ENCODE measurements around the gene SLC36A4.
"Not testable (repeated sequence)": the region's sequence is repeated elsewhere in the genome, so short reads cannot be mapped to it uniquely, and the experiment has no call there.

The SLC36A4 gene

GRCh38 chr11:93123351-93123898, 74.4 kb downstream of the SLC36A4 start:
- in situ Hi-C loops (cut with HindIII; ENCODE audit: low sequenced_read_pairs): no loop called here

GRCh38 chr11:93122535-93123235, 75.1 kb downstream of the SLC36A4 start:
- in situ Hi-C loops (cut with HindIII; ENCODE audit: low sequenced_read_pairs): no loop called here

DNA sequence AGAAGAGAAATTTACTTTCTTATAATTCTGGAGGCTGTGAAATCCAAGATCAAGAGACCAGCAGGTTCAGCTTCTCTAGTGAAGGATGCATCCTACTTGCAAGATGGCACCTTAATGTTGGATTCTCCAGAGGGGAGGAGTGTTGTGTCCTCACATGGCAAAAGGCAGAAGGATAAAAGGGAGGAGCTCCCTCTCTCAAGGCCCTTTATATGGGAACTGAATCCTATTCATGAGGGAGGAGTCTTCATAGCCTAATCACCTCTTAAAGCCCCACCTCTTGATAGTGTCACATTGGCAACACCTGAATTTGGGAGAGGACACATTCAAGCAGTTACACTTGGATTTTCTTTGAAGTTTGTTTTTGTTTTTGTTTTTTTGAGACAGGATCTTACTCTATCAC, 79.5 kb downstream of the SLC36A4 start:
- in situ Hi-C loops (cut with HindIII; ENCODE audit: low sequenced_read_pairs): no loop called here

- in situ Hi-C loops (cut with HindIII; ENCODE audit: low sequenced_read_pairs): no loop called here
These were observed 80.2 kb downstream of the SLC36A4 start for GRCh38 chr11:93117565-93117964.

DNA sequence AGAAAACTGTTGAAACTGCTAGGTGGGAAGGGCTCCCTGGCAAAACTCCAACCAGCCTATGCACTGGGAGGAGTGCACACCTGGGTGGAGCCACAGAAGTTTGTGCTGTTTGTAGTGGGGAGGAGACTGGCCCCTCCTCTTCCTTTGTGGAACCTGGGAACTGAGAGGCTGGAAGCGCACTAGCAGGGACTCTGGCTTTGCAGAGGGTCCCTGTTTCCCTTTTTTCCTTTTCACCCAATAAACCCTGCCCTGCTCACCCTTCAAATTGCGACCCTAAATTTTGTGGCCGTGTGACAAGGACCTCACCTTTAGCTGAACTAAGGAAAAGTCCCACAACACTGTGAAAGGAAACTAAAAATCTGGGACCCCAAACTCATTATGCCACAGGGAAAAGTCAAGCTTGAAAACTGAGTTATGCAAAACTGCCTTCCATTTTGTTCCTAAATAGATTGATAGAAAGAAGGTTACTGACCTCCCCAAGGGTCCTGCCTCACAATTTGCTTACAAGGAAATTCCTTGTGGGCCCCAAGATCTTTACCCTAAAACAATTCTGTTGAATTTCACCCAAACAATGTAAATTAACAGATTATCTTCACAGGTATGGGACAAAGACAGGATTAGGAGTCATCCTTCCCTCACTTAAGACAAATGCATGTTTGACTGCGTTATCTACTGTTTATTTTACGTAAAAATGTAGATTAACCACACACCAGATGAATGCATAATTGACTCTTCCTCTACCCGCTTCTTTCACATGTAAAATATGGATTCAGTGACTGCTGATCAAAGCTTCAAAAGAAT, 81.0 kb downstream of the SLC36A4 start:
- in situ Hi-C loops (cut with HindIII; ENCODE audit: low sequenced_read_pairs): no loop called here

DNA sequence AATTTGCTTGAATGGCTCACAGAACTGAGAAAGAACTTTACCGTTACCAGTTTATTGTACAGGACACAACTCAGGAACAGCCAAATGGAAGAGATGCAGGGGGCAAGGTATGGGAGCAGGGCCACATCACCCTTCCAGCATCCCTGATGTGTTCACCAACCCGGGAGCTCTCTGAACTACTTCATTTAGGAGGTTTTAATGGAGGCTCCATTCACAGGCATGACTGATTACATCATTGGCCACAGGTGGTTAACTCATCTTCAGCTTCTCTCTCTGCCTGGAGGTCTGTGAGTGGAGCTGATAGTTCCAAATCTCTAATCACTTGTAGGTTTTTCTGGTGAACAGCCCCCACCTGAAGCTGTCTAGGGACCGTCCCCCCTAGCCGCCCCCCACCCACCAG, 83.5 kb downstream of the SLC36A4 start:
- in situ Hi-C loops (cut with HindIII; ENCODE audit: low sequenced_read_pairs): no loop called here

DNA sequence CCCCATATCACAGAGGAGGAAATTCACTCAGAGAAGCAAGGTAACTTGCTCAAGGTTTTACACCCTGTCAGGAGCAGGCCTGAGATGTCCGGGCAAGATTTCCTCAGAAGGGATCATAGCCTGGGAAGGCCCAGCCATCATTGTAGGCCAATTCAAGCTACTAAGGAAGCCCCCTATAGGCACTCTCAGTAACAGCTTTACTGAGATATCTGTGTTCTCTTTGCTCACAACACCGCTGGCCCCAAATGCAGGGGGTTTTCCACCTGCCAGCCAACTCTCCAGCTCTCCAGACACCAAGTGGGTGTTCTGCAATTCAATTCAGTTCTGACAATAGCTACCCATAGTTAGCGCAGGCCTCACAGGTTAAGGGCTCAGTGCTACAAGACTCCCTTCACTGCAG, 84.0 kb downstream of the SLC36A4 start:
- in situ Hi-C loops (cut with HindIII; ENCODE audit: low sequenced_read_pairs): no loop called here

DNA sequence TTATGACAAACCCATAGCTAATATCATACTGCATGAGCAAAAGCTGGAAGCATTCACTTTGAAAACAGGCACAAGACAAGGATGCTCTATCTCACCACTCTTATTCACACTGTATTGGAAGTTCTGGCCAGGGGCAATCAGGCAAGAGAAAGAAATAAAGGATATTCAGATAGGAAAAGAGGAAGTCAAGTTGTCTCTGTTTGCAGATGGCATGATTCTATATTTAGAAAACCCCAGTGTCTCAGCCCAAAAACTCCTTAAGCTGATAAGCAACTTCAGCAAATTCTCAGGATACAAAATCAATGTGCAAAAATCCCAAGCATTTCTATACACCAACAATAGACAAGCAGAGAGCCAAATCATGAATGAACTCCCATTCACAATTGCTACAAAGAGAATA, 86.6 kb downstream of the SLC36A4 start:
- in situ Hi-C loops (cut with HindIII; ENCODE audit: low sequenced_read_pairs): not testable (repeated sequence)

- in situ Hi-C loops (cut with HindIII; ENCODE audit: low sequenced_read_pairs): no loop called here
These were observed 97.6 kb downstream of the SLC36A4 start for GRCh38 chr11:93100211-93100610.

DNA sequence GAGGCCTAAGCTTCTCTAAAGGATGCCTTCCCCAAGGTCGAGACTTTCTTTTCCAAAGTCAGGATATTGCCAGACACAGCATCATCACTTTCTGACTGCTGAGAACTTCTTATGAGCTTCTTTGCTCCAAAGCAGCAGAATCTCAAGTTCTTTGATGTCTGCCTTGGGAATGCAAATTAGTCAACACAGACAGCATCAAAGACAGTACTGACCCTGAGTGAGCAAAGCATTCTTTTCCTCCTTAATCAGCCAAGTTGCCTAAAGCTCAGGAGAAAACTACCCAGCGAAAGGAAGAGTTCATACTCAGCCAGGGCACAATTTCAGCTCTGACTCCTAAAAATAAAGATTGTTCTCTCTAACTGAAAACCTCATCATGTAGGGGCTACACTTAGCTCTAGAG, 98.0 kb downstream of the SLC36A4 start:
- in situ Hi-C loops (cut with HindIII; ENCODE audit: low sequenced_read_pairs): no loop called here

Data from DLD1 (cell line).